ENCODE data around the gene APOA5.
"Not testable (repeated sequence)": the region's sequence is repeated elsewhere in the genome, so short reads cannot be mapped to it uniquely, and the experiment has no call there.

APOA5 gene

GRCh38 chr11:116821050-116821918 is 29.6 kb upstream of the APOA5 start:
- H3K27me3 Mint-ChIP-seq, result no peaks in the 10 kb centered on the region
- H3K4me1 Mint-ChIP-seq, result no peaks in the 10 kb centered on the region
- ATAC-seq (replicated peaks) (no peak), DNase-seq (no peak)
- H3K9me3 Mint-ChIP-seq, result no peaks in the 10 kb centered on the region
- H3K36me3 Mint-ChIP-seq, result no peaks in the 10 kb centered on the region
- no peak overlapping the region for H3K4me3 Mint-ChIP-seq
- H3K27ac Mint-ChIP-seq, result no peak overlapping the region

GRCh38 chr11:116819049-116819448 is 27.4 kb upstream of the APOA5 start:
- no peak for ATAC-seq (replicated peaks)
- H3K4me1 Mint-ChIP-seq, result peaks cover 0 to 2% of the 10 kb centered on the region in 2 donors
- no peaks in the 10 kb centered on the region for H3K36me3 Mint-ChIP-seq
- DNase-seq, result no peak
- no peak overlapping the region for H3K27ac Mint-ChIP-seq
- peaks cover 0 to 6% of the 10 kb centered on the region in 2 donors for H3K27me3 Mint-ChIP-seq
- no peak overlapping the region for H3K4me3 Mint-ChIP-seq
- no peaks in the 10 kb centered on the region for H3K9me3 Mint-ChIP-seq

- DNase-seq (no peak), ATAC-seq (replicated peaks) (no peak)
- H3K4me3 Mint-ChIP-seq, result no peak overlapping the region
- no peak overlapping the region for H3K27ac Mint-ChIP-seq
- H3K36me3 Mint-ChIP-seq, result no peaks in the 10 kb centered on the region
- H3K27me3 Mint-ChIP-seq, result peaks cover 4 to 10% of the 10 kb centered on the region in 2 donors
- no peaks in the 10 kb centered on the region for H3K9me3 Mint-ChIP-seq
- peaks cover 0 to 2% of the 10 kb centered on the region in 2 donors for H3K4me1 Mint-ChIP-seq
Measured at GRCh38 chr11:116814502-116814901, 22.8 kb upstream of the APOA5 start.

- DNase-seq, result no peak
- Mint-ChIP-seq H3K9me3 (no peaks in the 10 kb centered on the region), H3K27ac (no peak overlapping the region), H3K4me3 (no peak overlapping the region), H3K27me3 (peaks cover 6 to 12% of the 10 kb centered on the region in 2 donors), H3K36me3 (no peaks in the 10 kb centered on the region), H3K4me1 (peaks cover 0 to 2% of the 10 kb centered on the region in 2 donors)
- ATAC-seq (replicated peaks), result no peak
Measured at GRCh38 chr11:116813781-116814471, 22.2 kb upstream of the APOA5 start.

GRCh38 chr11:116813170-116813569 is 21.5 kb upstream of the APOA5 start:
- ATAC-seq (replicated peaks), result no peak
- Mint-ChIP-seq H3K4me3 (no peak overlapping the region), H3K9me3 (no peaks in the 10 kb centered on the region), H3K36me3 (no peaks in the 10 kb centered on the region), H3K4me1 (peaks cover 0 to 2% of the 10 kb centered on the region in 2 donors), H3K27ac (no peak overlapping the region), H3K27me3 (peaks cover 9 to 20% of the 10 kb centered on the region in 2 donors)
- no peak for DNase-seq

- Mint-ChIP-seq H3K36me3 (no peaks in the 10 kb centered on the region), H3K9me3 (no peaks in the 10 kb centered on the region), H3K27ac (no peak overlapping the region), H3K27me3 (peaks cover 9 to 24% of the 10 kb centered on the region in 2 donors), H3K4me1 (peaks cover 0 to 2% of the 10 kb centered on the region in 2 donors), H3K4me3 (no peak overlapping the region)
- no peak for ATAC-seq (replicated peaks)
- no peak for DNase-seq
Measured at GRCh38 chr11:116812109-116812508, 20.4 kb upstream of the APOA5 start.

GRCh38 chr11:116811194-116811593 is 19.5 kb upstream of the APOA5 start:
- Mint-ChIP-seq H3K36me3 (no peaks in the 10 kb centered on the region), H3K4me3 (no peak overlapping the region), H3K27me3 (peaks cover 13 to 24% of the 10 kb centered on the region in 2 donors), H3K4me1 (peaks cover 0 to 2% of the 10 kb centered on the region in 2 donors), H3K9me3 (no peaks in the 10 kb centered on the region), H3K27ac (no peak overlapping the region)
- ATAC-seq (replicated peaks), result no peak
- no peak for DNase-seq

GRCh38 chr11:116808262-116809175 is 16.8 kb upstream of the APOA5 start:
- no peak for ATAC-seq (replicated peaks)
- Mint-ChIP-seq H3K4me1 (no peaks in the 10 kb centered on the region), H3K27ac (no peak overlapping the region)

GRCh38 chr11:116807601-116808261 is 16.1 kb upstream of the APOA5 start:
- Mint-ChIP-seq H3K4me3 (no peak overlapping the region), H3K36me3 (no peaks in the 10 kb centered on the region), H3K27me3 (peaks cover 19 to 30% of the 10 kb centered on the region in 2 donors), H3K4me1 (no peaks in the 10 kb centered on the region), H3K9me3 (no peaks in the 10 kb centered on the region), H3K27ac (no peak overlapping the region)
- ATAC-seq (replicated peaks) (no peak), DNase-seq (no peak)

More at GRCh38 chr11:116808262-116809175, 16.8 kb upstream of the APOA5 start:
- peaks cover 14 to 24% of the 10 kb centered on the region in 2 donors for H3K27me3 Mint-ChIP-seq
- H3K4me3 Mint-ChIP-seq, result no peak overlapping the region
- no peaks in the 10 kb centered on the region for H3K36me3 Mint-ChIP-seq
- no peak for DNase-seq
- H3K9me3 Mint-ChIP-seq, result no peaks in the 10 kb centered on the region

- H3K4me1 Mint-ChIP-seq, result no peaks in the 10 kb centered on the region
- ATAC-seq (replicated peaks) (no peak), DNase-seq (no peak)
- H3K4me3 Mint-ChIP-seq, result no peak overlapping the region
- H3K36me3 Mint-ChIP-seq, result no peaks in the 10 kb centered on the region
- H3K9me3 Mint-ChIP-seq, result no peaks in the 10 kb centered on the region
- H3K27ac Mint-ChIP-seq, result no peak overlapping the region
- H3K27me3 Mint-ChIP-seq, result peaks cover 34 to 45% of the 10 kb centered on the region in 2 donors
Measured at GRCh38 chr11:116804001-116804400, 12.3 kb upstream of the APOA5 start.

GRCh38 chr11:116801662-116802061 is 10.0 kb upstream of the APOA5 start:
- peaks cover 30 to 35% of the 10 kb centered on the region in 2 donors for H3K27me3 Mint-ChIP-seq
- H3K9me3 Mint-ChIP-seq; H3K4me3 Mint-ChIP-seq; H3K4me1 Mint-ChIP-seq; H3K36me3 Mint-ChIP-seq; DNase-seq; ATAC-seq (replicated peaks); H3K27ac Mint-ChIP-seq: not testable (repeated sequence)

GRCh38 chr11:116800610-116801009 is 8.9 kb upstream of the APOA5 start:
- Mint-ChIP-seq H3K4me3 (no peak overlapping the region), H3K27ac (no peak overlapping the region), H3K4me1 (no peaks in the 10 kb centered on the region), H3K36me3 (no peaks in the 10 kb centered on the region), H3K27me3 (peaks cover 30 to 35% of the 10 kb centered on the region in 2 donors), H3K9me3 (no peaks in the 10 kb centered on the region)
- DNase-seq (no peak), ATAC-seq (replicated peaks) (no peak)

GRCh38 chr11:116798368-116798767 is 6.7 kb upstream of the APOA5 start:
- Mint-ChIP-seq H3K27me3 (peaks cover 23 to 28% of the 10 kb centered on the region in 2 donors), H3K27ac (no peak overlapping the region), H3K9me3 (no peaks in the 10 kb centered on the region), H3K36me3 (no peaks in the 10 kb centered on the region), H3K4me1 (no peaks in the 10 kb centered on the region), H3K4me3 (no peak overlapping the region)
- ATAC-seq (replicated peaks) (peak in 1 of 2 donors; percentile 31), DNase-seq (no peak)
